EH (cell line): ENCODE data around the gene PCSK2.
"Not testable (repeated sequence)": the region's sequence is repeated elsewhere in the genome, so short reads cannot be mapped to it uniquely, and the experiment has no call there.

ENCODE experiments used
- DNase-seq: peaks from one replicate; pipeline ENCODE4 v3.0.0-alpha.2; 2015; ENCODE audit warnings: low read depth

Gene PCSK2, protein sequence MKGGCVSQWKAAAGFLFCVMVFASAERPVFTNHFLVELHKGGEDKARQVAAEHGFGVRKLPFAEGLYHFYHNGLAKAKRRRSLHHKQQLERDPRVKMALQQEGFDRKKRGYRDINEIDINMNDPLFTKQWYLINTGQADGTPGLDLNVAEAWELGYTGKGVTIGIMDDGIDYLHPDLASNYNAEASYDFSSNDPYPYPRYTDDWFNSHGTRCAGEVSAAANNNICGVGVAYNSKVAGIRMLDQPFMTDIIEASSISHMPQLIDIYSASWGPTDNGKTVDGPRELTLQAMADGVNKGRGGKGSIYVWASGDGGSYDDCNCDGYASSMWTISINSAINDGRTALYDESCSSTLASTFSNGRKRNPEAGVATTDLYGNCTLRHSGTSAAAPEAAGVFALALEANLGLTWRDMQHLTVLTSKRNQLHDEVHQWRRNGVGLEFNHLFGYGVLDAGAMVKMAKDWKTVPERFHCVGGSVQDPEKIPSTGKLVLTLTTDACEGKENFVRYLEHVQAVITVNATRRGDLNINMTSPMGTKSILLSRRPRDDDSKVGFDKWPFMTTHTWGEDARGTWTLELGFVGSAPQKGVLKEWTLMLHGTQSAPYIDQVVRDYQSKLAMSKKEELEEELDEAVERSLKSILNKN

DNA sequence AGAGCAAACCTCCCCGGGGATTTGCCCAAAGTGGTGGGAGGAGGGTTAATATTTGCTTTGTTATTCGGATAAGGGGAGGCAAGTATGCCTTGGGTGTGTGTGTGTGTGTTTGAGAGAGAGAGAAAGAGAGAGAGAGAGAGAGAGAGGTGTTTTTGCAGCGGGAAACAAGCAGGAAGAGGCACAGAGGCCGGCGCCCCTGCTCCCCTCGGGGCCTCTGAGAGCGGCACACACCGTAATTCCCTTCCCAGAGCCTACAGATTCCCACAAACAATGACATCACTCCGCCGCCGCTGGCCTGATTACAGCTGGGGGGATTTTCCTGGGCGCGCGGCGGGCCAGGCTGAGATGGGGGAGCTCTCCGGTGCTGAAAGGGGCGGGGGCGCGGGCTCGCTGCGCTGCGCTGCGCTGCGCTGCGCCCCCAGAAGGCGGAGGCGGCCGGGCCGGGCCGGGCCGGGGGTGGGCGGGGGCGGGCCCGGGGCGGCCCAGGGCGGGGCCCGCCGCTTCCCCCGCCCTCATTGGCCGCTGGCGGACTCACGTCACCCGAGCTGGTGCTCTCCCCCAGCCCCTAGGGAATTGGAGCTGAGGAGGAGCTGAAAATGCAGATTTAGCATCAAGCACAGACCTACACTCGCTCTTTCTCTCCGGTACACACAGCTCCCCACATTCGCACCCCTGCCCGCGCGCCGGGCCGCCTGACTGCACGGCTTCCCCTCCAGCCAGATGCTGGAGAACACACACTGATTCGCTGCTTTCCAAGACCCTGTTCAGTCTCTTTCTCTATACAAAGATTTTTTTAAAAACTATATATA is at the start of gene PCSK2:
PCSK2 (plus strand) TSS at position 631 of the 809 bp plus-strand sequence. CDS start 266 bp downstream, outside the sequence.
- peak; percentile 49 for DNase-seq

DNA sequence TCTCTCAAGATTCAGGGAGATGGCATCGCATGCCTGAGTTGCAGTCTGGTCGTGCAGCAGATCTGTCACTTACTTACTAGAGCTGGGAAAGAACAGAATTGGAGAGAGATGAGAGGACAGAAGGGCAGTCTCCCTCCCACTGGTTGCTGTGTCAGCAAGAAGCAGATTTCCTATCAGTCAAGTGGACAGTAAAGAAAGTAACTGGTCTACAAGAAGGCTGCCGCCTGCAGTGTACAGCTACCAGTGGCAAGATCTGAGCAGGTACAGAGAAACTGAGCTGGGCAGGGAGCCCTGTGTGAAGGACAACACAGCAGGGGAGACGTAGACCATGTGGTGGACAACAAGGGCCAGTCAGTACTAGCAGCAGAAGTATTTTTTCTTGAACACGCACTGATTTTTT is 49.5 kb upstream of the PCSK2 start:
- no peak for DNase-seq

DNA sequence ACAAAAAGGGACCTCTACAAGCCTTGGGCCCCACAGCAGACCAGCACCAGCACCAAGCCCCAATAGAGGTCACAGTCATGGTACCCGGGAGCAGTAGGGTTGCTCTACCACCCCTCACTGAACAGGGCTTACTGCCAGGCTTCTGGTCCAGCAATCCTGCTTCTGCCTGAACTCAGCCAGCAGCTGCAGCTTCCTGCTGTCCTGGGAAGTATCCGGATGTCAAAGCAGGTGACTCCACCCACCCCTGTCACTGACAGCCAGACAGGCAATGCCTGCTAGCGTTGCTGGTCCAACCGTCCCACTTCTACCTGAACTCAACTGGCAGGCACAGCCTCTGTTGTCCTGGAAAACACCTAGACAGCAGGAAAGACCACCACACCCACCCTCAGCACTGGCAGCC is 47.0 kb upstream of the PCSK2 start:
- no peak for DNase-seq

DNA sequence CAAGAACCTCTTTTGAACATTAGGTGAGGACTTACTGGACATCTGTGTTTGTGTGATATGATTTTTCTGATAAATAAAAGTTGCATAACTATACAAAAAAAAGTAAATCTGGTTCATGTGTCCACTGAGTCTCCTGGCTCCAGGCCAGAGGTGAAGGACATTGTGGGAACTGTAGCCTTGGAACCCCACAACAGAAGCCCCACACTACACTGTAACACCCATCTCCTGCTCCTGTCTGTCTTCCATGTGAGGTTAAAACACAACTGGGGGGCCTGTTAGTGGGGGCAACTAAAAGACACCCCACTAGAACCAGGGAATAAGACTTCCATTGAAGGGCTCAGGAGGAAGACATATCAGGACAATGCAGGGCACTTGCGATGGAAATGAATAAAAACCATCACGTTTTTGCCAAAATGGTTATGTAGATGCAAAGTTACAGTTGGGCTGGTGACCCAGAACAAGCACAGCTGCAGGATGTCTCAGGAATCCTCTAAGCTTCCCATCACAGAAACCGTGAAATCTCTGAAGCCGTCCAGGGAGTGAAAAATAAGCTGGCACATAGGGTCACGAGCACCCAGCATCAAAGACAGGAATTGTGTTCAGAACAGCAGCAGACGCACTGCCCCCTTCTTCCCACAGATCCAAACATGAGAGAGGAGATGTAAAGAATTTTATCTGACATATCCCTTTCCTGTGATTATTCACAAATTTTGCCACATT is 36.7 kb upstream of the PCSK2 start:
- DNase-seq, result no peak

DNA sequence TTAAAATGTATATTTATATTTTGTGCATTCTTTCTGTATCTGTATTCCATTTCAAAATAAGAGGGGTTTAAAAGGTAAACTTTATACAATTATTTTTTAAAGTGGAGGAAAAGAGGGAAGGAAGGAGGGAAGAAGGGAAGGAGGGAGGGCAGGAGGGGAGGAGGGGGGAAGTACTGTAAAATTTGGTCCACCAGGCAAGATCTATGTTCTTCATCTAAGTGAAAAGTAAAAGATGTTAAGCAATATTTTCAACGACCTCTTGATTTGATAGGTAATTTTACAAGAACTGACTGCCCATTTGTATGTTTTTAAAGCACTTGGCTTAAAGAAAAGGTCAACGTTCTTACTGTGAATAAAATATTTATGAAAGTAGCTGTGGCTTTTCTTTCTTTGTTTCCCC is 29.8 kb upstream of the PCSK2 start:
- DNase-seq, result no peak

DNA sequence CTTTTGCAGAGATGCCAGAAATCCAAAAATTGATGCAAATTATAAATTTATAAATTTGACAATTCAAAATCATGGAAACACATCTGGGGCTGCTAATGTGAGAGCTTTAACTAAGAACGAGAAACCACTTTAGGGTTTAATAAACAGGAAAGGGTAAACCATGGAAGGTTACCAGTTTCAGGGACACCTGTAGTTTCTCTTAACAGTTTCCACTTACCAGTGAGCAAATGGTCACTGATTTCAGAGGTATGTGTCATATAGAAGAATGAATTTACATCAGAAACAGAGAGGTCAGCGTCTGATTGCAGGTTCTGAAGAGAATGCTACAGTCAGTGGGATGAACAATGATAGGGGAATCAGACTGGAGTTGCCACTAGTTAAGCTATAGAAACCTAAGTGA is 24.8 kb upstream of the PCSK2 start:
- no peak for DNase-seq

DNA sequence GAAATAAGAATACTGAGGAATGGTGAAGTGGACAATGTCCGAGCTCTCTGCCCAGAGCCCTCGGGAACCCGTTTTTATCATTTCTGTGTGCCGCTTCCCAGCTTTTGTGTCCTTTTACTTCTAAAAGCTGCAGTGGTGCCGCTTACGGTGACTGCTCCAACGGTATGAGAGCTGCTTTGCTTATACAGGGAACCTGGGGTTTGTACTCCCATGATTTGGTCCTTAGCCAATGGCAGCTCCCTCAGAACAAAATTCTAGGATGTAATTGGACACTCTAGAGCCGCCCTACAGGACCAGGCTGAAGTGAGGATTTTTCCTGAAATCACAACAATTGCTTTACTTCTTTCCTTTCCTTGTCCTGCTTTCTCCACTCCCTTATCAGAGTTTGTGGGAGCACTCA is 24.2 kb upstream of the PCSK2 start:
- DNase-seq, result peak; percentile 13

DNA sequence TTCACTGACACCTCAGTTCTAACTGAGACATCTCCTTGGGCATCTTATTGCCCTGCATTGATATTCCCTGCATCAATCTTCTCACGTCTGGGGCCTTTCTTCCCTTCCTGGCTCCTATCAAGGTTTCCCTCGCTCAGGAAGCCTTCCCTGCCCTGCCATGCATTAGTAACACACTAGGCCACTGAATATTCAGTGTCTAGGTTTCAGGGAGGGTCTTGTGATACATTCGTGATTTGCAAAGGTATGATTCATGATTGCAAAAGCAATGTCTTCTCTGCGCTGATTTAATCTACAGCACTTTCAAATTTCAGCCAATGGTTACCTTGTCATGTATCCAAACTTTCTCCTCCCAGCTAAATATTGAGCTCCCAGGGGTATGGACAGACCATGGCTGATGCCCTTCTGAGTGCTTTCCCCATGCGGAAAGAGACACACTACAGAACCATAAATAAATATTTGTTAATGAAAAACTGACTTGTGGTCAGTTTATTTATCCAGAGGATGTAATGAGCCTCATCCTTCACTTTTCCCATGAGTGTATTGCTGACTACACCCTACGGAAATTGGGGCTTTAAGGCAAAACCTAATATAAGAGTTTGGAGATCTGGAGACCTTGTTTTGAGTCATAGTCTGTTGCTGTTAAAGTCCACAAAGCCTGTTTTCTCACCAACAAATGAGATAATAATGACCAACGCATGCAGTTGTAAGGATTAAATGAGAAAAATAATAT is 21.6 kb upstream of the PCSK2 start:
- DNase-seq, result no peak

DNA sequence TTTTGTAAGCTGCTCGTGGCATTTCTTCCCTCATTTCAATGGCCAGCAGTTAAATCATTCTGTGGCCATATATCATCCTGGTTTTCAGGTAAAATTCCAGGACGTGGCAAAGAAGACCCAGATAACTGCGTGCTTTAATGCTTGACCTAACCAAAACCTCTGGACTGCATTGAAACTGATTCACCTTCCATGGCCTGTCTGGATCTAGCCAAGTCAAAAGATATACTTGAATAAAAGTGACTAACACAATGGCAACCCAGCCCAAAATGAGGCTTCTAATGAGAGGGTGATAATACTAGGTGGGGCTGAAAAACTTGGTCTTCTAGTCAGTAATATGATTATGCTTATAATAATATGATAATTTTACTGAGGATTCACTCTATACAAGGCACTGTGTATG is 16.5 kb upstream of the PCSK2 start:
- no peak for DNase-seq

DNA sequence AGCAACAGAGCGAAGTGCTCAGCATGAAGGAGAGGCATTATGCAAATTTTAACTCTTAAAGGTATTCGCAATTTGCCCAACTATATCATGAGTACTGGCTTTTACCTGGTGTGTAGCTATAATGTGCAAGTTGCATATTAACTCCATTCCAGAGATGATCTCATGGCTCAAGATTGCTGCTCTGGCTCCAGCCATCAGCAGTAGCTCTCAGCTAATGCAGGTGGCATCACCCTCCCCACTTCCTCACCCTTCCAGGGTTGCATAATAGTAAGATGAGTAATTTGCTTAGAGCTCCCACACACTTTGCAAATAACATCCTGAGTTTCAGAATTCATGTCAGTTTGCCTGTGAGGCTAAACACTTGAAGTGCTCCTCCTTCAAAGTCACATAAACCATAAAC is 15.9 kb upstream of the PCSK2 start:
- DNase-seq, result peak; percentile 1

DNA sequence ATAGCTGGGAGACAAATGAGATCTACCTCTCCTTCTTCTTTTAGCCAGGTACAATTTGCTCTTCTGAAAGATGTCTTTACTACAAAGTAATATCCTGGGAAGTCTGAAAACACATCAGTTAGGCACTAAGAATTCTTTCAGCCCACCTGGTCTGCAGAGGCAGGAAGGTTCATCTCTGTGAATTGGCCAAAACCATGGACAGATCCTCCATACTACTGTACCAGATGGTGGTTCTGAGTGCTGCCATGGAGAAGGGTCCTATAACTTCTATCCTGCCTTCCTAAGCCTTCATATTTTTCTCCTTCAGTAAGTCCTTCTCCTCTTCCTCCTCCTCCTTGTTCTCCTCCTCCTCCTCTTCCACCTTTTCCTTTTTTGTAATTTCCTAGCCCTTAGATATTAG is 11.7 kb upstream of the PCSK2 start:
- no peak for DNase-seq

DNA sequence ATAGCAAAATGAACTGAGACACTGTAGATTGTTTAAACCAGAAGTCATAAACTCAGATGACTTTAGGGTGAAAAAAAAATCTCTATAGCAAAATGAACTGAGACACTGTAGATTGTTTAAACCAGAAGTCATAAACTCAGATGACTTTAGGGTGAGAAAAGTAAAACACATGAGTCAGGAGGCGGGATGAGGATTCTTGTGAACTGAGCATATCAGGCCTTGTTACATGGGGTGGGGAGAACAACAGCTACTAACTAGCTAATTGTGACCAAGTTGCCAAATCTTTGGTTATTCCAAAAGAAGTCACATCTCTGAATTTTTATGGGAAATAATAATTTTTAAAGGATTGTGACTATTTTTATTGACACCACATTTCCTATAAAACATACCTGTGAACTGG is 7.0 kb upstream of the PCSK2 start:
- DNase-seq, result not testable (repeated sequence)

DNA sequence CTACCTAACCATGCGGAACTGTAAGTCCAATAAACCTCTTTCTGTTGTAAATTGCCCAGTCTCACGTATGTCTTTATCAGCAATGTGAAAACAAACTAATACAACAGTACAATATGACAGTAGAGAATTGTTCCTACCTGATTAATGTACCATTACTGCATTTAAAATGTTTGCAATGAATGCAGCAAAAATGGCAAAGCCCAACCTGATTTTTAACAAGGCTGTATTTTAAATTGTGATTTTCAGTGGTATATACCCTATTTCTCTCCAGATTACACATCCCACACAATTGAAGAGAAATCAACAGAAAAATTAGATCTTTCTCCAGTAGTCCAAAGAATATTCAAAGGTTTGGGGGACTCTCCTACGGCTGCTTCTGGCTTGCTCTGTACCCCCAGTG is 3.3 kb upstream of the PCSK2 start:
- no peak for DNase-seq

DNA sequence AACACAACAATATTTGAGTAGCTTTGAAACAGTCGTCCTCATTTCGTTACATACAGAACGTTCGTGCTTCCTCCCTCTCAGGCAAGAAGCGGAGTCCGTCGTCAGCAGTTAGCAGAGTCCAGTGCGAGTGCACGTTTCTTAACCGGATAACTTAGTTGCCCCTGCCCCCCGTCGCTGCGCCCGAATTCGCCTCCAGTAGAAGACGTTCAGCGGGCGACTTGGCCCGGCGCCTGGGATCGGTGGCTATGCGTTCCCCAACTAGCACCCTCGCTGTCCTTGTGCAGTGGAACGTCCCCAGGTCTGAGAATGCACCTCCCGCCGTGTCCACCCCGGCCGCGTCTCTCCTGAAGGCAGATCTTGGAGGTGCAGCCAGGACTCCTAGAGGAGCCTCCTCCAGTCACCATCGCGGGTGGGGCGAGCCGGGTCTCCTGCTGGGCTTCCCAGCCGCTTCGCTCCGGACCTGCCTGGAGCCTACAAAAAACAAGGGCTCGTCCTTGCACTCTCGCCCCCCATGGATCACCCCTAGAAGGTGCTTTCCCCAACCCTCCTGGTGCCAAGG is 910 bp upstream of the PCSK2 start:
- DNase-seq, result no peak

DNA sequence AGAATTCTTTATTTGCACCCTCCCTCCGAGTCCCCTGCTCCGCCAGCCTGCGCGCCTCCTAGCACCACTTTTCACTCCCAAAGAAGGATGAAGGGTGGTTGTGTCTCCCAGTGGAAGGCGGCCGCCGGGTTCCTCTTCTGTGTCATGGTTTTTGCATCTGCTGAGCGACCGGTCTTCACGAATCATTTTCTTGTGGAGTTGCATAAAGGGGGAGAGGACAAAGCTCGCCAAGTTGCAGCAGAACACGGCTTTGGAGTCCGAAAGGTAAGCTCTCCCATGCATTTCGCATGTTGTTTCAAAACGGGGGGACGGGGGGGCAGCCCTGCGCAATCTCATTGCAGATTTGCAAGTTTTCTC is 357 bp downstream of the PCSK2 start:
- no peak for DNase-seq

DNA sequence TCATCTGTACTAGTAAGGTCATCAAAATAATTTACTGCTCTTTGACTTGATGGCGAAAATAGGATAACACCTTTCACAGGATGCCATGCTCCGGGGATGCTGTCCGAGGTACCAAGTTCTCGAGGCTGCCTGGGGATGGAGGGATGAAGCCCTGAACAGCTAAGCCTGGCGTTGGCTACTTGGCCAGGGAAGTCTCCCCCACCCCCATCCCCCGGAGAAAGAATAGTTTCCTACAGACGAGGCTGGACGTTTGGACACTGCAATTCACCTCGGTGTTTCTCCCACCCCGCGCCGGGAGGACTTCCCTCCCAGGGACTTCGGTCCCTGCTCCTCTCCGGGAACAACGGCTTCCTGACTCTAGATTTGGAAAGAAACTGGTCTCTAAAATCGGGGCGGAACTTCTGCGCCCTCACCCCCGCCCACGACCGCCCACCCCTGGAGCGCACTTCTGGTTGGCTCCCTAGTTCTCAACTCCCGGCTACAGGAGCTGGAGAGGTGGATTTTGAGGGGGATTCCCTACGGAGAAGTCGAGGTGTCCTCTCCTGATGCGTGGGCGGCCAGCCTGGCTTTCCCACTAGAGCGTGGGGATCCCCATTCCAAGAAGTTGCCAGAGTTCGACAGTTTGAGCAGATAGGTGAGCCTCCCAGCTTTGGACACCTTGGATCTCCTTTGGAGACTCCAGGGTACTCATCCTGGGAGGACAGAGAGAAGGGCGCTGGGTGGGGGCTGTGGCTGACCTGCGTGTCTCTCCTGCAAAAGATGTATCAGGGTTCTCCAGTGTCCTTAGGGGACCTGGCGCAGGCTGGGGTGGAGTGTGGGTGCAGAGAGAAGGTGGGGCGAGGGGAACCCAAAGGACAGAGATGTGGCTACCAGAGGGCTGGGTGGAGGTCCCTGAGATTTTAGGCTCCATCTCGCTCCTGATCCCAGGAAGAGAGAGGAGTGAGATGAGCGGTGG is 1.1 kb downstream of the PCSK2 start:
- DNase-seq, result peak; percentile 9

DNA sequence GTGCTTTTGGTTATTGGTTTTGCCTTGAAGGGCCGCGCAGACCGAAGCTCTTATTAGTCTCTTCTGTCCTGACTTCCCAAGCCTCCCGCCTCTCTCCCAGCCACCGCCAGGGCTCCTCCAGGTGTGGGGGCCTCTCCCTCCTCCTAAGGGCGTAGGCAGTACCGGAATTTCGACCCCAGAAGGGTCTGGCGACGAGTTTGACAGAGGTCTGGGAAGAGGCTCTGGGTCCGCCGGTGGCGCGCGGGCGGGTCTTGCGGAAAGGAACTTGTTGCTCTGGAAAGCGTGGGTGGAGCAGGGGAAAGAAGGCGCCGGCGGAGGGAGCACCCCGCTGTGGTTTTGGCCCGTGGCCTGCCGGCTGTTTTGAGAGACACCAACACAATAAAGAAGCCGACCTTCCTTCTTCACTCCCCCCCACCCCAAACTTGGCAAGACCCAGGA is 1.8 kb downstream of the PCSK2 start:
- no peak for DNase-seq

DNA sequence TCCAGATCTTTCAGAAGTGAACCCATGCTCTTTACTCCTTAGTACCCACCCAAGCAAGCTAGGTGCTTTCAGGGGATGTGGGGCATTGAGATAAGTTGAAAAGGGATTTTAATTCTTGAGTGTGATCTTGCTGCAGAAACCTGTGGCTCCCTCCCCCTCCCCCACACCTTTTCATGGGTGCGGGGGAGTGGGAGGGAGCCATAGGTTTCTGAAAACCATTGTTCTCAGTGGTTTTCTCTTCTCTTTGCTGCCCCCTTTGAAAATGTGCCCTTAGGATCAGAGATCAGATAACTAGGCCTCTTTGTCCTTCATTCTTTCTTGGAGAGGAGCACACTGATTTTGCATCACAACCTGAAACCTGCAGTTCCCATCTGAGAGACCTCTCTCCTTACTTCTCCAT is 2.4 kb downstream of the PCSK2 start:
- DNase-seq, result no peak

DNA sequence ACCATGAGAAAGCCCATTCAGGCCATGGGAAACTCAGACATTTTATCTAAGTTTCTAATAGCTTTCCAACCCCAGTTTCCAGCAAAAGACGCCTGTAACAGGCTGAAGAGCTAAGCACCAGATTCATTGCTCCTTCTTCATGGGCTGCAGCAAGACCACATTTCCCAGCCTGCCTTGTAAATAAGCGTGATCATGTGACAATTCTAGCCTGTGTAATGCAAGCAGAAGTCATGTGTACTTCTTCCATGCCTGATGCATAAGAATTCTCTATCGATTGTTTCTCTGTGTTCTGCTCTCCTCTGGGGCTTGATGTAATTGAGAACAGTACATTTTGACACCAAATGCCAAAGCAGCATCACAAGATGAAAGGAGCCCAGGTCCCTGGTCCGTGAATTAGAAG is 6.8 kb downstream of the PCSK2 start:
- DNase-seq, result no peak

DNA sequence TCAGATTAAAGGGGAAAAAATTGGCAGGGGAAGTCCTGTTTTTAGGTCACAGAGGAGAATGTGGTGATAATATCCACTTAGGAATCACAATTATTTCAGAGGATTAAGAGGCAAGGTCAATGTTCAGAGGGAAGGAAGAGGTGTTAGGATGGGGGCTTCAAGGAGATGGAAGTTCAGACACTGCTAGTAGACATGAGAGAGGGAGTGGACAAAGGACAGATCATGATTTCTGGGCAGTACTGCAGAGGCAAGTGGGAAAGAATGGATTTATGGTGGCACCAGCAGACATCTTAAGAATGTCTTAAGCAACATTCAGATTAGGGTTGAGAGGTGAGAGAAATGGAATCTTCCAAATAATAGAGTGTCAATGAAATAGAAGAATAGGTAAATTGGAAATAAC is 9.9 kb downstream of the PCSK2 start:
- DNase-seq, result no peak
